NB4 (cell line): ENCODE measurements around the gene SLCO3A1.

Source experiments
- DNase-seq: peaks from one replicate; pipeline ENCODE4 v3.0.0; 2010; ENCODE audit warnings: low read depth
- H3K4me3 ChIP-seq: one replicate; pipeline ENCODE4 v1.5.1; 2011; ENCODE audit warnings: mild to moderate bottlenecking, low read depth, low read length, moderate library complexity
- MYC ChIP-seq: IDR thresholded peaks from 2 replicates; pipeline ENCODE4 v1.6.1; 2011; ENCODE audit warnings: low read depth, low read length
- POLR2A ChIP-seq: IDR thresholded peaks from 2 replicates; pipeline ENCODE4 v1.6.1; 2011; ENCODE audit warnings: mild to moderate bottlenecking; ENCODE audit not compliant: insufficient read length; ENCODE audit errors: extremely low read depth
- TF ChIP-seq, protein P1 (sequence below): IDR thresholded peaks from one replicate; pipeline ENCODE4 v1.5.1; 2012; ENCODE audit warnings: low read depth, low read length
- TF ChIP-seq, protein P2 (sequence below): IDR thresholded peaks from 2 replicates; pipeline ENCODE4 v1.6.1; 2011; ENCODE audit warnings: low read depth, low read length

Gene SLCO3A1

DNA sequence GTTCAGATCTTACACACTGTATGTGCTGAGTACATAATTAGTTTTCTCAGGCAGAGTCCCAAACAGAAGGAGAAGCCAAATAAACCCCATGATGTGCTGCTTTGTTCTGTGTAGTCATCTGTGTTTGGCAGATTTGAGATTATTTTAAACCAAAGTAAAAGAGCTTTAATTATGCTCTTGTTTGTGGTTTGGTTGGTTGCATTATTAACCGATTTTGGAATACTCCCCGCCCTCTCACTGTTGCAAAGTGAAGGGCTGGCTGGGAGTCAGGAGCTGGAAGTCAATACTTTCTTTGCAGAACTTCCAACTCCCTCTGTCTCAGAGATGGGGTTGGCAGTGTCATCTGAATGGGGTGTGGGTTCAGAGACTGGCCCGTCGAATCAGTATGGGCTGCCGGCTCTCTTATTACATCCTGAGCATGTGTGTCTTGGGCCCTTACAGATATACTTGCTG, 34.4 kb downstream of the SLCO3A1 start:
- no peak overlapping the region for H3K4me3 ChIP-seq
- TF ChIP-seq, protein P1, sequence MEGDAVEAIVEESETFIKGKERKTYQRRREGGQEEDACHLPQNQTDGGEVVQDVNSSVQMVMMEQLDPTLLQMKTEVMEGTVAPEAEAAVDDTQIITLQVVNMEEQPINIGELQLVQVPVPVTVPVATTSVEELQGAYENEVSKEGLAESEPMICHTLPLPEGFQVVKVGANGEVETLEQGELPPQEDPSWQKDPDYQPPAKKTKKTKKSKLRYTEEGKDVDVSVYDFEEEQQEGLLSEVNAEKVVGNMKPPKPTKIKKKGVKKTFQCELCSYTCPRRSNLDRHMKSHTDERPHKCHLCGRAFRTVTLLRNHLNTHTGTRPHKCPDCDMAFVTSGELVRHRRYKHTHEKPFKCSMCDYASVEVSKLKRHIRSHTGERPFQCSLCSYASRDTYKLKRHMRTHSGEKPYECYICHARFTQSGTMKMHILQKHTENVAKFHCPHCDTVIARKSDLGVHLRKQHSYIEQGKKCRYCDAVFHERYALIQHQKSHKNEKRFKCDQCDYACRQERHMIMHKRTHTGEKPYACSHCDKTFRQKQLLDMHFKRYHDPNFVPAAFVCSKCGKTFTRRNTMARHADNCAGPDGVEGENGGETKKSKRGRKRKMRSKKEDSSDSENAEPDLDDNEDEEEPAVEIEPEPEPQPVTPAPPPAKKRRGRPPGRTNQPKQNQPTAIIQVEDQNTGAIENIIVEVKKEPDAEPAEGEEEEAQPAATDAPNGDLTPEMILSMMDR = no peak
- TF ChIP-seq, protein P2, sequence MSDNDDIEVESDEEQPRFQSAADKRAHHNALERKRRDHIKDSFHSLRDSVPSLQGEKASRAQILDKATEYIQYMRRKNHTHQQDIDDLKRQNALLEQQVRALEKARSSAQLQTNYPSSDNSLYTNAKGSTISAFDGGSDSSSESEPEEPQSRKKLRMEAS = no peak
- TF ChIP-seq MYC (no peak), POLR2A (no peak)
- DNase-seq = no peak

DNA sequence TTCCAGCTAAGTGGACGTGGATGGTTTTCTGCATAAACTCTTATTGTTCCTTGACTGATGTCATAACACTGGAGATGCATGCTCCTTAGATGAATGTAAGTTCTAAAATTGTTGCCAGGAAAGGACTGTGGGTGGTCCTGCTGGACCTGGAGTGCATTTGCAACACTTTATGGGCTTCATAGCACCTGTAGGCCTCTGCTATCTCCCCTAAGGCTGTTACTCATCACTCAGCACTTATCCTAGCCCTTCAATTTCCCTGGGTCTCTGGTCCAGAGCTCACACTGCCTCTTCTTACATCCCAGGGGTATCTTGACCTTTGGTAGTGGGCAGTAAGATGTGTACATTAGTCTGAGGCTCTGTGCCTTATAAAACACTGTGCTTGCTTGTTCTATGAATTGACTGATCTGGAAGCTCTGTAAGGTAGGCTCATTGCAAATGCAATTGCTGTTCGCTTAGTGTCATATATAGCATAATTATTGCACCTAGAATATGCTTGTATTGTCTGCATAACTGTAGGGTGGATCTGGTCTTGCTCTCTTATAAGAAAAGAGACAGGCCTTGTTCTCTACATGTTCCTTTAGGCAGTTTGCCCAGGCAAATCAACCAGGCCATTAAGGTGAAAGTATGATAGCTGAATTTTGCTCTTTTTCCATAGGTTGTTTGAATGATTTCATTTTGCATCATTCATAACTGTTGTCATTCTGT, 35.8 kb downstream of the SLCO3A1 start:
- no peak overlapping the region for H3K4me3 ChIP-seq
- no peak for DNase-seq
- no peak for TF ChIP-seq MYC
- TF ChIP-seq, protein P2 = no peak
- TF ChIP-seq, protein P1 = no peak
- no peak for TF ChIP-seq POLR2A

DNA sequence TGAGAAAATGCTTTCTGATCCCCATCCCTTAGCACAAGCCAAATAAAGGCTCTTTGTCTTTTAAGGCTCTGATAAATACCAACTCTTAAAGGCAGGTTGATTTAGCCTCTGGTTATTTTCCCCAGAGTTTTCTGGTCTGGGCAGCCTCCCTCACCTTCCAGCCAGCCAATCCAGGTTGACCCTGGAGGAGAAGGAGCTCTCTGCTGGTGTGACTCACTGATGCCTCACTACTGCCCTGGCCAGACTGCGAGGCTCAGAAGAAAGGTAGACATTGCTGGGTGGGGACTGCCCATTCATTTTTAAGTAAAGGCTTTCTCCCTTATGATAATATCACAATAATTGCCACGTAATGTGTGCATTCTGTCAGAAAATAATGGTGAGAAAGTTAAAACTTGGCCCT, 37.1 kb downstream of the SLCO3A1 start:
- no peak for DNase-seq
- H3K4me3 ChIP-seq = no peak overlapping the region
- TF ChIP-seq, protein P2 = no peak
- TF ChIP-seq POLR2A (no peak), MYC (no peak)
- TF ChIP-seq, protein P1 = no peak

DNA sequence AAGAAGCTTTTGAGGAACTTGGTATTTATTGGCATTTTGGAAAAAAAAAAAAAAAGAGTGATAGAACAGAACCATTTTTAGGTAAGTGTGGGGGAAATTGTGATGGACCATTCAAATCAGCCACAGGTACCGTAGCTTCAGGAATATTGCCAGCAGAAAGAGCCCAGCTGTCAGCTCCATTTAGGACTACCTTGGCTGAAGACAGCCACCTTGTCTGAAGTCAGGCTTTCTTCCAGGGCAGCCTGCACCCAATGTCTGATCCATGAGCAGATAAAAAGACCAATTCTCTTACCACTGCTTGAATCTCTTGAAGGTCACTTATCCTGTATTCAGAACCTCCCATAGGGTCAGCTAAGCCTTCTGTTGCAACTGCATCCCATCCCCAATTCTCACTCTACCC, 37.6 kb downstream of the SLCO3A1 start:
- TF ChIP-seq POLR2A (no peak), MYC (no peak)
- TF ChIP-seq, protein P1 = no peak
- TF ChIP-seq, protein P2 = no peak
- no peak for DNase-seq
- no peak overlapping the region for H3K4me3 ChIP-seq

DNA sequence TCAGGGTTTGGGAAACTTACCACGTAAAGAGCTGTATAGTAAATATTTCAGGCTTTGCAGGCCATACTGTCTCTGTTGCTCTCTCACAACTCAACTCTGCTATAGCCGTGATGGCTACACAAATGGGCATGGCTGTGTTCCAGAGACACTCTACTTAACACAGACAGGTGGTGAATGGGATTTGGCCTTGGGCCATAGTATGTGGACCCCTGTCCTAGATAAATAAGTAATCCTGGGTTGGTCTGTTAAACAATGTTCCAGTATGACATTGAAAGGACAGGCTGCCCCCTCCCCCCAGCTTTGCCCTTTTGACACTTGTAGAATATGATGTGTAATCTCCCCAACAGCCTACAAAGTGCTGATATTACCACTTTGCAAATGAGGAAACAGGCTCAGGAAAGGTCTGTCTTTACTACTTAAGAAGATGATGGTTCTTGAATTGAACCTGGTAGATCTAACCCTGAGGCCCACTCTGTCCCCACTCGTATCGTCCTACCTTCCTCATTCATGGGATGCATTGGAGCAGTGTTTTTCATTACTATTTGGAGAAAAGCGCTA, 38.4 kb downstream of the SLCO3A1 start:
- TF ChIP-seq, protein P1 = no peak
- DNase-seq = no peak
- no peak overlapping the region for H3K4me3 ChIP-seq

DNA sequence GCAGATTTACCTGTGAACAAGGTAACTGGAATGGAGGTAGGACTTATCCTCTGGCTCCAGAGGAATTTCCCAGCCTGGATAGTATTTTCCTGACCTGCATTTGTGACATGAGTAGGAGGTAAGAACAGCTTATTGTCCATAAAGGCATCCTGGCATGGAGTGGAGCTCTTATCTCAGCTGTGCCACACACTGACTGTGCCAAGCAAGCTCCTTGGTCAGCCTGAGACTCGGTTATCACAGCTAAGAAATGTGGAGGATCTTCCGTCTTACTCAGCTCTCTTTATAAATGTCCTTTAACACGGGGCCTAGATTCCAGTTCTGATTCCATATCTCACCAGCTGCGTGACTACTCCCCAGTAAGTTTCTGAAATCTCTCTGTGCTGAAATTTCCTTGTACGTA, 38.9 kb downstream of the SLCO3A1 start:
- H3K4me3 ChIP-seq = no peak overlapping the region
- TF ChIP-seq, protein P1 = no peak
- TF ChIP-seq, protein P2 = no peak
- TF ChIP-seq MYC = no peak
- no peak for TF ChIP-seq POLR2A
- no peak for DNase-seq
